Gastrocnemius medialis (tissue), 4 donors: ENCODE measurements around the gene RASA3.

Source experiments
- CTCF ChIP-seq, 5 experiments: fragments of 450-650 bp in 3 of 5; fragments of 200-600 bp in 2 of 5; sonication (generic) in 2 of 5; IDR thresholded peaks in 4 of 5; conservative IDR thresholded peaks in 1 of 5; 1 replicate in 4 of 5; 2 replicates in 1 of 5; pipeline ENCODE4 v1.5.1; 2016 to 2019; ENCODE audit warnings: antibody characterized with exemption in 5 of 5, mild to moderate bottlenecking in 3 of 5, moderate library complexity in 3 of 5
- POLR2A ChIP-seq, 2 donors: fragments of 450-650 bp; IDR thresholded peaks; one replicate each; pipeline ENCODE4 v1.6.1; 2017; ENCODE audit warnings: antibody characterized with exemption in 2 of 2, mild to moderate bottlenecking in 2 of 2, moderate library complexity in 2 of 2

DNA sequence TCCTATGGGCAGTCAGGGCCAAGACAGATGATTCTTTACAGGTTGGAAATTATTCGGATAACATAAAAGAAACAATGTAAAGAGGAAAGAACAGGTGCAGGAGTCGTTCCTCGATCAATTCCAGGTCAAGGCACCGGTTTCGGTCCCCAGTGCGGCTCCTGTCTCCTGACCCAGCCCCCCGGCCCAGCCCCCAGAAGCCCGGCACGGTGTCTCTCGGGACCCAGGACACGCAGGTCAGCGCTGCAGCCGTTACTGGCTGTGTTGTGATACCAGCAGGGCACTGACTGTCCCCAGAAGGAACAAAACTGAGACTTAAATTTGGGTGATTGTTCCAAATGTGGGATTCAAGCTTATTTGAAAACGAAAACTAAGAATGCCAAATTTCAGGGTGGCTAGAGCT, 8.5 kb downstream of the RASA3 start:
- no peak for TF ChIP-seq CTCF (IDR thresholded peaks at IDR 0.05 in 4 of 5, conservative IDR thresholded peaks at IDR 0.05 in 1 of 5)
- TF ChIP-seq POLR2A (IDR thresholded peaks at IDR 0.05), result no peak
